Measurements from ENCODE around the gene CXCL1.
"Not testable (repeated sequence)": the region's sequence is repeated elsewhere in the genome, so short reads cannot be mapped to it uniquely, and the experiment has no call there.

The CXCL1 gene

GRCh38 chr4:73885574-73886267 is 16.5 kb downstream of the CXCL1 start:
- DNase-seq, result no peak

- DNase-seq, result no peak
These were observed 22.1 kb downstream of the CXCL1 start for GRCh38 chr4:73891326-73891725.

GRCh38 chr4:73891739-73892405 is 22.7 kb downstream of the CXCL1 start:
- DNase-seq, result no peak

- no peak for DNase-seq
These were observed 23.8 kb downstream of the CXCL1 start for GRCh38 chr4:73892966-73893365.

- no peak for DNase-seq
These were observed 24.8 kb downstream of the CXCL1 start for GRCh38 chr4:73894001-73894400.

GRCh38 chr4:73895201-73896175 is 26.3 kb downstream of the CXCL1 start:
- no peak for DNase-seq

GRCh38 chr4:73896416-73896815 is 27.2 kb downstream of the CXCL1 start:
- DNase-seq, result no peak

- no peak for DNase-seq
These were observed 28.4 kb downstream of the CXCL1 start for GRCh38 chr4:73897380-73898136.

GRCh38 chr4:73899338-73899737 is 30.1 kb downstream of the CXCL1 start:
- DNase-seq, result not testable (repeated sequence)

GRCh38 chr4:73901031-73901430 is 31.8 kb downstream of the CXCL1 start:
- DNase-seq, result no peak

GRCh38 chr4:73902038-73902637 is 32.9 kb downstream of the CXCL1 start:
- no peak for DNase-seq

GRCh38 chr4:73902817-73903547 is 33.8 kb downstream of the CXCL1 start:
- DNase-seq, result no peak

- no peak for DNase-seq
These were observed 35.3 kb downstream of the CXCL1 start for GRCh38 chr4:73904491-73904890.

GRCh38 chr4:73908965-73909364 is 39.8 kb downstream of the CXCL1 start:
- DNase-seq, result no peak

GRCh38 chr4:73911746-73912145 is 42.6 kb downstream of the CXCL1 start:
- no peak for DNase-seq

- DNase-seq, result no peak
These were observed 43.0 kb downstream of the CXCL1 start for GRCh38 chr4:73912191-73912590.

- no peak for DNase-seq
These were observed 44.9 kb downstream of the CXCL1 start for GRCh38 chr4:73914071-73914470.

- no peak for DNase-seq
These were observed 47.2 kb downstream of the CXCL1 start for GRCh38 chr4:73916172-73916925.

- DNase-seq, result no peak
These were observed 47.9 kb downstream of the CXCL1 start for GRCh38 chr4:73917081-73917501.

- no peak for DNase-seq
These were observed 48.9 kb downstream of the CXCL1 start for GRCh38 chr4:73918058-73918457.

GRCh38 chr4:73919691-73920090 is 50.5 kb downstream of the CXCL1 start:
- no peak for DNase-seq

Data from NCI-H446 (cell line).